ENCODE data around the gene ROBO2.

ROBO2 gene

DNA sequence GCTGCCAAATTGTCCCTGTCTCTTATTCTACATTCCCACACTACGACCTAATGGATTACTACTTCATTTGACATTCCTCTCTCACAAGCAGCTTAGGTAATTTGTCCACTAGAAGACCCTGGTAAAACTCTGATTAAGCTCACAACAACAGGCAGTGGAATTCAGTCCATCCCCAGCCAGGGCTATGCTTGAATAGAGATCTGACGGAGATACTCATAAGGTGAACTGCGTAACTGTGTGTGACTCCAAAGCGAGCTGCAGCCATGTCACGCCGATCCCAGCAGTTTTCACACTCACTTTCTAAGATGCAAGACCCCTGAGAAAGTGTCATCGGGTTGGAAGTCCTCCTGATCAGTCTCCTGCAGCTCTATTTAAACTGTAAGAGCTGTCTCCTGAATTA is 25.7 kb upstream of the ROBO2 start:
- TF ChIP-seq, protein P1, sequence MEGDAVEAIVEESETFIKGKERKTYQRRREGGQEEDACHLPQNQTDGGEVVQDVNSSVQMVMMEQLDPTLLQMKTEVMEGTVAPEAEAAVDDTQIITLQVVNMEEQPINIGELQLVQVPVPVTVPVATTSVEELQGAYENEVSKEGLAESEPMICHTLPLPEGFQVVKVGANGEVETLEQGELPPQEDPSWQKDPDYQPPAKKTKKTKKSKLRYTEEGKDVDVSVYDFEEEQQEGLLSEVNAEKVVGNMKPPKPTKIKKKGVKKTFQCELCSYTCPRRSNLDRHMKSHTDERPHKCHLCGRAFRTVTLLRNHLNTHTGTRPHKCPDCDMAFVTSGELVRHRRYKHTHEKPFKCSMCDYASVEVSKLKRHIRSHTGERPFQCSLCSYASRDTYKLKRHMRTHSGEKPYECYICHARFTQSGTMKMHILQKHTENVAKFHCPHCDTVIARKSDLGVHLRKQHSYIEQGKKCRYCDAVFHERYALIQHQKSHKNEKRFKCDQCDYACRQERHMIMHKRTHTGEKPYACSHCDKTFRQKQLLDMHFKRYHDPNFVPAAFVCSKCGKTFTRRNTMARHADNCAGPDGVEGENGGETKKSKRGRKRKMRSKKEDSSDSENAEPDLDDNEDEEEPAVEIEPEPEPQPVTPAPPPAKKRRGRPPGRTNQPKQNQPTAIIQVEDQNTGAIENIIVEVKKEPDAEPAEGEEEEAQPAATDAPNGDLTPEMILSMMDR (IDR thresholded peaks at IDR 0.05; ENCODE audit: insufficient read depth, missing control alignments): no peak
- no peak for FAIRE-seq
- DNase-seq (ENCODE audit: insufficient read length, low spot score): no peak

DNA sequence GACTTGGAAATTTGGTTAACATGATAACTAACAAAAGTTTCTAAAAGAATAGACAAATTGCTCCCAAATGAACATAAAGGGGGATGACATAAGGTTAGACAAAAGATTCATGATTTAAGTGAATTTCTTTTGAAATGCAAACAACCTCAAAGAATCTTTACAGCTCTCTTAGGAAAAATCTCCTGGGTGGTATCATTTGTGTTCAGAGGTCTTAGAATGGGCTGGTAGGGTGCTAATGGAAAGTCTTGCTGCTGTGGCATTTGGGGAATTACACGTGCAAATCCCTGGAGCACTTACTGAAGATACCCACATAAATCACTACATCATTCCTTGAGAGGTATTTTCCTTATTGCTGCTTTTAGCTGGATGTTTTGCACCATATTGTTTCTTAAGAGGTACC is 14.4 kb upstream of the ROBO2 start:
- no peak for FAIRE-seq
- DNase-seq (ENCODE audit: insufficient read length, low spot score): no peak
- TF ChIP-seq, protein P1 (IDR thresholded peaks at IDR 0.05; ENCODE audit: insufficient read depth, missing control alignments): no peak

DNA sequence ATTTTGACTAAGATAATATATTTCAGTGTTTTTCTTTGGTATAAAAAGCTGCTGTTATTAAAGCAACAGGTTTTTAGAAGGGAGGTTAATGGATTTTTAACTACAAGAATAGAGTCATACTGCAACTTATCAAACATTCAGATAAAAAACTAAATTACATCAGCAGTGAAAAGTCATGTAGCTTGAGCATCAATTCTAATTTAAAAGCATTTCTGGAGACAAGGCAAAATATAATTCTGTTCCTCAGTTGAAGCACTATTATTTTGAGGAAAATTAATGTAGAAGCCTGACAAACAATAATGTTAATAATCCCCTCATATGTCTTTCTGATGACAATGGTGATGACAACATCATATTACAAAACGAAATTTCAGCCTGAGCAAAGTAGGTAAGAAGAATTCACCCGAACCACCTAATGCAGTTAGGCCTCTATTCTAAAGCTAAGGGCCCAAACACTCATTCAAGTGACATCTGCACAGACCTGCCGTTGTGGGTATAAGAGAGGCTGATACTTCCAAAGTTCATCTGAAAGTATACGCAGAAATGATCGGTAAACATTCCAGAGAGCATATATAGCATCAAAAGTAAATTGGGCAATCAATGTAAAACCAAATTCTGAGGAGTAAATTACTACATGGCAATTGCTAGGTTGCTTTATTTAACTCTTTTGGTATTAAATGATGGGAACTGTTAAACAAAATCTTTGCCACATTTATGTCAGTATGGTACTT is 12.8 kb upstream of the ROBO2 start:
- no peak for DNase-seq (ENCODE audit: insufficient read length, low spot score)
- no peak for FAIRE-seq
- TF ChIP-seq, protein P1 (IDR thresholded peaks at IDR 0.05; ENCODE audit: insufficient read depth, missing control alignments): no peak

DNA sequence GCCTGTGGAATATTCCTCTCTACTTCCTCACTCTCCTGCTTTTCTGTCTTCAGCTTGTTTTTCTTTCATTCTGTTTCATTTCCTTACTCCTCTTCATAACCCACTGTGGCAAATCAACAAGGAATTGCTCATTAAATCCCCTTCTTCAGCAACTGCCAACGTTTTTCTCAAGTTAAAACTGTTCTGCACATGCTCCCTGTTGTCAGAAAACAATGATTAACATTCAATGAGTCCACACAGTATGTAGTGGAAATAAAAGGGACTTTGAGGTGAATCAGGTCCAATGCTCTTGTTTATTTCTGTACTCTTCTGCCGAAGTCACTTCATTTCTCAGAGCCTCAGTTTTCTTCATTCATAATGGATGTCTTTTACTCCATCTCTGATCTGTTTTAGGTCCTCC is 11.9 kb upstream of the ROBO2 start:
- TF ChIP-seq, protein P1 (IDR thresholded peaks at IDR 0.05; ENCODE audit: insufficient read depth, missing control alignments): no peak

DNA sequence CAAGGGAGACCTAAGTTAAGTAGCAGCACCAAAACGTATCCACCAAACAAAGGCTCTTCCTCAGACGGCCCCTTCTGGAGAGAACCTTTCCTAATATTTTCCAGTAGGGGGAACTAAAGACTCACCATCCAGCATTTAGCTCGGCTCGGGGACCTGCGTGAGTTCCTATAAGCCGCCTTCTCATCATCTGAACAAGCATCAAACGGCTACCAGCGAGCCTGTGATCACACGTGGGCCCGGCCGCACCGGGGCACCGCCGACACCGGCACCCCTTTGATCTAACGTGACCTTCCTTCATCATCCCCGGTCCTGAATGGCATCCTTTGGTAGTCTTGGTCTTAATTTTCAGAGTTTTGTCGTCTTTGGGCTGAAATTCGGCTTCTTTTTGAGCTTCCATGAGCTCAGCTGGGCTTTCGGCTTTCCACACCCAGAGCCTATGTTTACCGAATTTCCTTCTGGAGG is 1.4 kb upstream of the ROBO2 start:
- DNase-seq (ENCODE audit: insufficient read length, low spot score) (no peak), FAIRE-seq (no peak)
- TF ChIP-seq, protein P1 (IDR thresholded peaks at IDR 0.05; ENCODE audit: insufficient read depth, missing control alignments): peak; percentile 78

More for the DNA sequence above, 11.9 kb upstream of the ROBO2 start:
- DNase-seq (ENCODE audit: insufficient read length, low spot score) (no peak), FAIRE-seq (no peak)

DNA sequence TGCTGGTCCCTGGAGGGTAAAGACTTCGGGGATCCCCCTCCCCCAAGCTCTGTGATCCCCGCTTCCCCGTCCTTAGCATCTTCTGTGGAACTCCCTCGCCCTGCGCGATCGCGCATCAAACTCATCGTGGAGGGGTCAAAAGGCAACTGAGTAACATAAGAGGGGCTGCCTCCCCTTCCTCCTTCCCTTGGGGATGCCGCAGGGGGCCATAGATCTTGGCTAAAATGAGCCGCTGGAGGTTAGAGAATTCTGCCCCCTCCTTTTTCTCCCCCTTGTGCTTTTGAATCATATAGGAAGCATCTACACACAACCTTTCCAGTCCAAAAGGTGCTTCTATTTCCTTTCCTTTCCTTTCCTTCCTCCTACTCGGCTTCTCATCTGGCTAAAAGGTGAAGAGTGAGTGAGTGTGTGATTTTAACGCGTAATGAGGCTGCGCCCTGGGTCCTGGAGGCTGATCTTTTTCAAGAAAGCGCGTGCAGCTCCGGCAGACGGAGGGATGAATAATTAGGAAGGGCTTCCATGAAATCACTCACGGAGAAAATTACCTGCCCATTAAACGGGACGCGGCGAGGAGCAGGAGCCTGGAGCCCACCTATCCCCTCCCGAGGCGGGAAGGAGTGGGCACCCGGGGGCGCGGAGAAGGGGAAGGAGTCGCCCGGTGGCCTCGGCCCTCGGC is 831 bp upstream of the ROBO2 start:
- FAIRE-seq: no peak
- DNase-seq (ENCODE audit: insufficient read length, low spot score): no peak
- TF ChIP-seq, protein P1 (IDR thresholded peaks at IDR 0.05; ENCODE audit: insufficient read depth, missing control alignments): no peak

DNA sequence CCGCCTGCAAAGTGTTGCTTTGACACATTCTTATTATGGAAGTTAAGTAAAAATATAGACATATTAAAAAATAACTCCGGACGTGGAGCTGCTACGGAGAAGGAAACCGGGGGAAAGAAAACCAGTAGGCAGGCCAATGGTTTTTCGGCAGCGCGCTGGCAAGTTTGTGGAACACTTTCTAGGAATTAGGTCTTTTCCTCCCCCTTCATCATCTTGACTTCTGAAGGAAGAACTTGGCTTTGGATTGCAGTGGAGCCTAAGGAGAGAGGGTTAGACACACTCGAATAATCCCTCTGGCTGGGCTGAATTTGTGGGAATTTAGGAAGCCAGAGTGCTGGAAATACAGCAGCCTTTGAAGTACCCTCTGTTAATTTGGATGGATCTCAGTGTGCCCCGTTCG is 317 bp downstream of the ROBO2 start:
- FAIRE-seq (no peak), DNase-seq (ENCODE audit: insufficient read length, low spot score) (no peak)
- TF ChIP-seq, protein P1 (IDR thresholded peaks at IDR 0.05; ENCODE audit: insufficient read depth, missing control alignments): no peak

Measured in D721Med (cell line).